ENCODE results near the gene FOXN4. TPM values are rescaled to one million over a fixed set of nuclear protein-coding genes. Genes with fewer than 3 reads are reported as not detected.

FOXN4 gene
- total RNA-seq, 1 donor from 2014 or later, result not detected

- no peak for DNase-seq (ENCODE audit: extremely low spot score in 2 of 2)
- intact Hi-C loops (cut with DNase I), result no loop called here
- Histone ChIP-seq H3K4me1 (no peaks in the 10 kb centered on the region), H3K27me3 (no peaks in the 10 kb centered on the region), H3K27ac (no peak overlapping the region), H3K4me3 (no peak overlapping the region), H3K36me3 (no peaks in the 10 kb centered on the region), H3K9me3 (no peaks in the 10 kb centered on the region)
- TF ChIP-seq POLR2A (IDR thresholded peaks at IDR 0.05) (no peak), CTCF (IDR thresholded peaks at IDR 0.05) (no peak)
Observed at GRCh38 chr12:109299849-109300248, 9.2 kb downstream of the FOXN4 start.

- intact Hi-C loops (cut with DNase I), result no loop called here
- H3K9me3 ChIP-seq, result no peaks in the 10 kb centered on the region
- no peaks in the 10 kb centered on the region for H3K27me3 ChIP-seq
- no peak overlapping the region for H3K27ac ChIP-seq
- H3K36me3 ChIP-seq, result no peaks in the 10 kb centered on the region
- DNase-seq (ENCODE audit: extremely low spot score in 2 of 2), result no peak
- TF ChIP-seq POLR2AphosphoS5 (IDR thresholded peaks at IDR 0.05; ENCODE audit: insufficient read depth in 1 of 2, low read depth in 1 of 2), result no peak
- no peak for TF ChIP-seq POLR2A (IDR thresholded peaks at IDR 0.05)
- TF ChIP-seq CTCF (IDR thresholded peaks at IDR 0.05), result no peak
- peaks cover under 1% of the 10 kb centered on the region for H3K4me1 ChIP-seq
- no peak overlapping the region for H3K4me3 ChIP-seq
Observed at GRCh38 chr12:109296431-109296830, 12.7 kb downstream of the FOXN4 start.

GRCh38 chr12:109295764-109296425 is 13.2 kb downstream of the FOXN4 start:
- Histone ChIP-seq H3K27me3 (no peaks in the 10 kb centered on the region), H3K27ac (no peak overlapping the region), H3K4me3 (no peak overlapping the region), H3K9me3 (no peaks in the 10 kb centered on the region), H3K36me3 (no peaks in the 10 kb centered on the region), H3K4me1 (peaks cover 5% of the 10 kb centered on the region)
- TF ChIP-seq POLR2A (IDR thresholded peaks at IDR 0.05) (no peak), POLR2AphosphoS5 (IDR thresholded peaks at IDR 0.05; ENCODE audit: insufficient read depth in 1 of 2, low read depth in 1 of 2) (no peak), CTCF (IDR thresholded peaks at IDR 0.05) (no peak)
- intact Hi-C loops (cut with DNase I), result no loop called here
- DNase-seq (ENCODE audit: extremely low spot score in 2 of 2), result no peak

- no peaks in the 10 kb centered on the region for H3K27me3 ChIP-seq
- no peak for DNase-seq (ENCODE audit: extremely low spot score in 2 of 2)
- H3K36me3 ChIP-seq, result no peaks in the 10 kb centered on the region
- H3K9me3 ChIP-seq, result no peaks in the 10 kb centered on the region
- peaks cover 5% of the 10 kb centered on the region for H3K4me1 ChIP-seq
- intact Hi-C loops (cut with DNase I), result no loop called here
- H3K27ac ChIP-seq, result no peak overlapping the region
- TF ChIP-seq POLR2A (IDR thresholded peaks at IDR 0.05) (no peak), CTCF (IDR thresholded peaks at IDR 0.05) (no peak), POLR2AphosphoS5 (IDR thresholded peaks at IDR 0.05; ENCODE audit: insufficient read depth in 1 of 2, low read depth in 1 of 2) (no peak)
- no peak overlapping the region for H3K4me3 ChIP-seq
Observed at GRCh38 chr12:109294286-109294796, 14.7 kb downstream of the FOXN4 start.

- H3K36me3 ChIP-seq, result no peaks in the 10 kb centered on the region
- intact Hi-C loops (cut with DNase I), result no loop called here
- no peak overlapping the region for H3K4me3 ChIP-seq
- TF ChIP-seq POLR2A (IDR thresholded peaks at IDR 0.05), result no peak
- TF ChIP-seq CTCF (IDR thresholded peaks at IDR 0.05), result no peak
- no peak for TF ChIP-seq POLR2AphosphoS5 (IDR thresholded peaks at IDR 0.05; ENCODE audit: insufficient read depth in 1 of 2, low read depth in 1 of 2)
- no peak overlapping the region for H3K27ac ChIP-seq
- no peaks in the 10 kb centered on the region for H3K9me3 ChIP-seq
- H3K4me1 ChIP-seq, result peaks cover 5% of the 10 kb centered on the region
- no peaks in the 10 kb centered on the region for H3K27me3 ChIP-seq
- DNase-seq (ENCODE audit: extremely low spot score in 2 of 2), result no peak
Observed at GRCh38 chr12:109293106-109293505, 16.0 kb downstream of the FOXN4 start.

Measured in vagina (tissue), 2 donors.